Activated CD8-positive, alpha-beta T cell treated with anti-CD3 and anti-CD28 coated beads, Interleukin-2, amount 10 ng/mL, durations not matched to agents 7 days and 5 days (primary cell): ENCODE data around the gene MAB21L4. TPM values are rescaled to one million over a fixed set of nuclear protein-coding genes. Genes with fewer than 3 reads are reported as not detected.

ENCODE experiments used
- ATAC-seq: fragments of 150-1000 bp; cut with Tn5 transposase; one replicate; pipeline ENCODE4 v1.10.0; 2021; ENCODE audit warnings: moderate library complexity
- CTCF ChIA-PET: fragments of 350-600 bp; sonication (Branson Sonifier 250); formaldehyde crosslinking; loops from one replicate; lab custom pipeline; 2021; ENCODE audit warnings: antibody characterized with exemption; lab: Charles Lee
- POLR2A ChIA-PET: fragments of 350-600 bp; sonication (Branson Sonifier 250); formaldehyde crosslinking; loops from one replicate; lab custom pipeline; 2021; ENCODE audit warnings: antibody characterized with exemption; lab: Charles Lee
- DNase-seq: peaks from one replicate; pipeline ENCODE4 v3.0.0-alpha.2; 2020
- H3K27ac Mint-ChIP-seq: one replicate; pipeline ENCODE4 v1.8.0; 2021; ENCODE audit warnings: mild to moderate bottlenecking, mixed read lengths
- H3K27me3 Mint-ChIP-seq: one replicate; pipeline ENCODE4 v1.8.0; 2021; ENCODE audit warnings: low read depth, mixed read lengths
- H3K36me3 Mint-ChIP-seq: one replicate; pipeline ENCODE4 v1.8.0; 2021; ENCODE audit warnings: low read depth, mixed read lengths
- H3K4me1 Mint-ChIP-seq: one replicate; pipeline ENCODE4 v1.8.0; 2021; ENCODE audit warnings: low read depth, mixed read lengths
- H3K4me3 Mint-ChIP-seq: one replicate; pipeline ENCODE4 v1.8.0; 2021; ENCODE audit warnings: mild to moderate bottlenecking, mixed read lengths
- H3K9me3 Mint-ChIP-seq: one replicate; pipeline ENCODE4 v1.8.0; 2022; ENCODE audit warnings: mixed read lengths; ENCODE audit not compliant: insufficient read depth
- total RNA-seq, 2 experiments: library from RNA; stranded (reverse); gene quantifications; one replicate each; pipeline ENCODE4 v1.2.3, GENCODE V29; 2021

Gene MAB21L4
- total RNA-seq, 2 experiments from 2014 or later: not detected

GRCh38 chr2:240894836-240895558 lies 959 bp downstream of the MAB21L4 start:
- Mint-ChIP-seq H3K4me3 (no peak overlapping the region), H3K27me3 (no peaks in the 10 kb centered on the region), H3K4me1 (no peaks in the 10 kb centered on the region), H3K9me3 (no peaks in the 10 kb centered on the region), H3K27ac (no peak overlapping the region), H3K36me3 (no peaks in the 10 kb centered on the region)
- ChIA-PET CTCF (no interaction called here), POLR2A (no interaction called here)
- DNase-seq: no peak
- no peak for ATAC-seq

GRCh38 chr2:240894006-240894405 lies 1.9 kb downstream of the MAB21L4 start:
- ChIA-PET POLR2A (no interaction called here), CTCF (no interaction called here)
- no peaks in the 10 kb centered on the region for H3K27me3 Mint-ChIP-seq
- H3K36me3 Mint-ChIP-seq: no peaks in the 10 kb centered on the region
- no peak overlapping the region for H3K4me3 Mint-ChIP-seq
- no peak for ATAC-seq
- DNase-seq: no peak
- no peak overlapping the region for H3K27ac Mint-ChIP-seq
- H3K9me3 Mint-ChIP-seq: no peaks in the 10 kb centered on the region
- no peaks in the 10 kb centered on the region for H3K4me1 Mint-ChIP-seq

GRCh38 chr2:240893363-240893844 lies 2.6 kb downstream of the MAB21L4 start:
- CTCF ChIA-PET: no interaction called here
- H3K4me1 Mint-ChIP-seq: no peaks in the 10 kb centered on the region
- POLR2A ChIA-PET: no interaction called here
- ATAC-seq: peak; percentile 35
- H3K36me3 Mint-ChIP-seq: no peaks in the 10 kb centered on the region
- no peaks in the 10 kb centered on the region for H3K27me3 Mint-ChIP-seq
- H3K4me3 Mint-ChIP-seq: no peak overlapping the region
- no peaks in the 10 kb centered on the region for H3K9me3 Mint-ChIP-seq
- peak; percentile 26 for DNase-seq
- H3K27ac Mint-ChIP-seq: no peak overlapping the region

GRCh38 chr2:240892925-240893324 lies 3.0 kb downstream of the MAB21L4 start:
- no peak for ATAC-seq
- CTCF ChIA-PET: no interaction called here
- no peak for DNase-seq
- Mint-ChIP-seq H3K4me1 (no peaks in the 10 kb centered on the region), H3K27me3 (no peaks in the 10 kb centered on the region), H3K36me3 (no peaks in the 10 kb centered on the region), H3K27ac (no peak overlapping the region), H3K4me3 (no peak overlapping the region), H3K9me3 (no peaks in the 10 kb centered on the region)
- POLR2A ChIA-PET: no interaction called here

GRCh38 chr2:240892356-240892755 lies 3.6 kb downstream of the MAB21L4 start:
- no peak overlapping the region for H3K27ac Mint-ChIP-seq
- ChIA-PET POLR2A (no interaction called here), CTCF (no interaction called here)
- no peak for ATAC-seq
- no peak overlapping the region for H3K4me3 Mint-ChIP-seq
- H3K4me1 Mint-ChIP-seq: no peaks in the 10 kb centered on the region
- no peak for DNase-seq
- H3K36me3 Mint-ChIP-seq: no peaks in the 10 kb centered on the region
- no peaks in the 10 kb centered on the region for H3K27me3 Mint-ChIP-seq
- H3K9me3 Mint-ChIP-seq: no peaks in the 10 kb centered on the region

GRCh38 chr2:240891492-240892340 lies 4.2 kb downstream of the MAB21L4 start:
- Mint-ChIP-seq H3K9me3 (no peaks in the 10 kb centered on the region), H3K4me1 (no peaks in the 10 kb centered on the region), H3K27ac (no peak overlapping the region), H3K4me3 (no peak overlapping the region), H3K36me3 (no peaks in the 10 kb centered on the region), H3K27me3 (no peaks in the 10 kb centered on the region)
- ChIA-PET CTCF (no interaction called here), POLR2A (no interaction called here)
- DNase-seq (no peak), ATAC-seq (no peak)

DNA sequence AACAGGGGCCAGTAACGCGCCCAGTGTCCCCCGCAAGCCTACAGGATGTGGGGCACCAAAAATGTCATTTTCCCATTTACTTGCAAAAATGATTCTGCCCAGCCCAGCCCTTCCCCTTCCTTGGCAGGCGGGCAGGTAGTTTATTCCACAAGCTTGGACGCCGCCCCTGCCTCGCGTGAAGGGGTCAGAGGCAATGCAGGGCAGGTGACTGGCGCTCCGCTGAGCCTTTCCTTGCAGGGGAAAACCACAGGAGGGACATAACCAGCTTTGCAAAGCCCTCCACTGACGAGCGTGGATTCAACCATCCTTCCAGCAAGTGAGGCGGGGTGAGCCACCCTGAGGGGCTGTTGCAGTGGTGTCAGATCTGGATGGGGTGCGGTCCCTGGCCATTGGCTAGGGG lies 5.3 kb downstream of the MAB21L4 start:
- ATAC-seq (no peak), DNase-seq (no peak)
- Mint-ChIP-seq H3K9me3 (no peaks in the 10 kb centered on the region), H3K27me3 (no peaks in the 10 kb centered on the region), H3K36me3 (no peaks in the 10 kb centered on the region), H3K4me3 (no peak overlapping the region), H3K4me1 (no peaks in the 10 kb centered on the region), H3K27ac (no peak overlapping the region)
- ChIA-PET POLR2A (no interaction called here), CTCF (no interaction called here)

- POLR2A ChIA-PET: no interaction called here
- CTCF ChIA-PET: no interaction called here
- no peak for DNase-seq
- Mint-ChIP-seq H3K4me1 (no peaks in the 10 kb centered on the region), H3K9me3 (no peaks in the 10 kb centered on the region), H3K36me3 (no peaks in the 10 kb centered on the region), H3K27me3 (no peaks in the 10 kb centered on the region), H3K4me3 (no peak overlapping the region), H3K27ac (no peak overlapping the region)
- ATAC-seq: no peak
Observed at GRCh38 chr2:240889601-240890560, 6.1 kb downstream of the MAB21L4 start.

GRCh38 chr2:240888890-240889573 lies 6.9 kb downstream of the MAB21L4 start:
- Mint-ChIP-seq H3K4me3 (no peak overlapping the region), H3K36me3 (no peaks in the 10 kb centered on the region), H3K27me3 (no peaks in the 10 kb centered on the region), H3K27ac (no peak overlapping the region), H3K9me3 (no peaks in the 10 kb centered on the region), H3K4me1 (no peaks in the 10 kb centered on the region)
- ChIA-PET POLR2A (no interaction called here), CTCF (no interaction called here)
- ATAC-seq (no peak), DNase-seq (no peak)

DNA sequence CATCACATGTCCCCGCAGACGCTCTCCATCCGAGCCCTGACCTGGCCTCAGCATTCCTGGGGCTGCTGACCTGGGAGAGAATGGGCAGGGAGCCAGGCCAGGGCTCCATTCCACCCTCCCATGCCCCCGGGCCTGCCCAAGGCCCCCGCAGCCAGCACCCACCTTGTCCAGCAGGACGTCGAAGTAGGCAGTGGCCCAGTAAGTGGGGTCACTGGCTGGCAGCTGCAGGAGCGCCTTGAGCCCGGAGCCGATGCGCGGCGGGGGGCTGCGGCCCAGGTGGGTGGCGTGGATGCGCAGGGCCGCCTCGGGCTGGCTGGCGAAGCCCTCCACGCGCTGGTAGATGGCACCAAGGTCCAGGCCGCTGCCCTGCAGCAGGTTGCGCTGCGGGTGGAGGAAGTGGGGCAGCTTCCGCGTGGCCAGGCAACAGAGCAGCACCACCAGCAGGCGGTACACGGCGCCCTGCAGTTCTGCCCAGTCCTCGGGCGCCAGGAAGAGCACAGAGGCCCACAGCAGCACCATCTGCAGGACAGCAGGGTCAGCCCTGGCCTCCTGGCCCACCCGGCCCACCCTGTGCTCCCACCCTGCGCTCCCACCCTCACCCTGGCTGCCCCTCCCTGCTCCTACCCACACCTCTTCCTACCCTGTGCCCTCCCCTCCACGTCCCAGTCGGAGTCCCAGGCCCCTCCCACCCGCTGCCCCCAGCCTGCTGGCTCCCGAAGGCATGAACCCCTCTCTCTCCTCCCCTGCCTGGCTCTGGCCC lies 7.6 kb downstream of the MAB21L4 start:
- CTCF ChIA-PET: no interaction called here
- Mint-ChIP-seq H3K27ac (no peak overlapping the region), H3K27me3 (peaks cover 1% of the 10 kb centered on the region), H3K4me3 (no peak overlapping the region), H3K9me3 (no peaks in the 10 kb centered on the region), H3K4me1 (no peaks in the 10 kb centered on the region), H3K36me3 (no peaks in the 10 kb centered on the region)
- no peak for DNase-seq
- POLR2A ChIA-PET: no interaction called here
- ATAC-seq: no peak

DNA sequence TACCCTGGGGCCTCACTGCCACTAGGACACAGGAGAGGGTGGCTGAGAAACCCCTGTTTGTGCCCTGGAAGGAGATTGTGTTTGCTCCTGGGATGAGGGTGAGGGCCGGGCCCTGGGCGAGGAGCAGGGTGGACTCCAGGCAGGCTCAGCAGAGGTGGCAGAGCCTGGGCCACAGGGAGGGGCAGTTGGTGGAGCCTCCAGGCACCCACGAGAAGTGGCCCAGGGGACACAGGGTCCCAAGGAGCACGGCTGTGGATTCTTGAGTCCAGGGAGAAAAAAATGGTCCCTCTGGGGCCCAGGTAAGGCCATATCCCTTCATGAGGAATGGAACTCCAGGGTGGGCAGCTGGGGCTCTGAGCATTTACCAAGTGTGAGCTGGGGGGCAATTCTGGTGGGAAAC lies 8.3 kb downstream of the MAB21L4 start:
- H3K27me3 Mint-ChIP-seq: peaks cover 5% of the 10 kb centered on the region
- no peak overlapping the region for H3K4me3 Mint-ChIP-seq
- no peak for ATAC-seq

More for the DNA sequence above, 8.3 kb downstream of the MAB21L4 start:
- H3K36me3 Mint-ChIP-seq: no peaks in the 10 kb centered on the region
- POLR2A ChIA-PET: no interaction called here
- CTCF ChIA-PET: no interaction called here
- H3K9me3 Mint-ChIP-seq: no peaks in the 10 kb centered on the region
- DNase-seq: no peak
- H3K4me1 Mint-ChIP-seq: no peaks in the 10 kb centered on the region
- H3K27ac Mint-ChIP-seq: no peak overlapping the region
